Measurements from ENCODE around the gene C1QTNF6.
A peak's percentile ranks its signal among the peaks of the same experiment; 100 is the strongest.
"Not testable (repeated sequence)": the region's sequence is repeated elsewhere in the genome, so short reads cannot be mapped to it uniquely, and the experiment has no call there.

The C1QTNF6 gene

GRCh38 chr22:37175414-37176281 is 12.4 kb downstream of the C1QTNF6 start:
- DNase-seq: peak; percentile 12

- no peak for DNase-seq
These were observed 13.1 kb downstream of the C1QTNF6 start for GRCh38 chr22:37174964-37175363.

GRCh38 chr22:37173709-37174108 is 14.3 kb downstream of the C1QTNF6 start:
- no peak for DNase-seq

- DNase-seq: no peak
These were observed 15.5 kb downstream of the C1QTNF6 start for GRCh38 chr22:37172266-37173245.

GRCh38 chr22:37171662-37172061 is 16.4 kb downstream of the C1QTNF6 start:
- DNase-seq: no peak

- not testable (repeated sequence) for DNase-seq
These were observed 17.2 kb downstream of the C1QTNF6 start for GRCh38 chr22:37170689-37171405.

GRCh38 chr22:37169947-37170688 is 17.9 kb downstream of the C1QTNF6 start:
- no peak for DNase-seq

- DNase-seq: no peak
These were observed 18.6 kb downstream of the C1QTNF6 start for GRCh38 chr22:37169406-37169805.

GRCh38 chr22:37167981-37168647 is 19.9 kb downstream of the C1QTNF6 start:
- no peak for DNase-seq

GRCh38 chr22:37167176-37167980 is 20.7 kb downstream of the C1QTNF6 start:
- DNase-seq: no peak

GRCh38 chr22:37166675-37167066 is 21.4 kb downstream of the C1QTNF6 start:
- peak; percentile 91 for DNase-seq

- DNase-seq: no peak
These were observed 21.9 kb downstream of the C1QTNF6 start for GRCh38 chr22:37165940-37166674.

- no peak for DNase-seq
These were observed 23.0 kb downstream of the C1QTNF6 start for GRCh38 chr22:37165066-37165465.

GRCh38 chr22:37164505-37164887 is 23.6 kb downstream of the C1QTNF6 start:
- no peak for DNase-seq

GRCh38 chr22:37163575-37164504 is 24.2 kb downstream of the C1QTNF6 start:
- no peak for DNase-seq

- DNase-seq: no peak
These were observed 25.0 kb downstream of the C1QTNF6 start for GRCh38 chr22:37163096-37163489.

GRCh38 chr22:37162221-37163095 is 25.6 kb downstream of the C1QTNF6 start:
- DNase-seq: no peak

GRCh38 chr22:37161443-37161842 is 26.6 kb downstream of the C1QTNF6 start:
- no peak for DNase-seq
